Gastrocnemius medialis (tissue), 4 donors: ENCODE data around the gene ASB15. TPM values are rescaled to one million over a fixed set of nuclear protein-coding genes. Genes with fewer than 3 reads are reported as not detected.

Experiments used
- ATAC-seq, 2 donors: fragments of 150-250 bp; one replicate each; pipeline ENCODE4 v1.9.1; 2016
- DNase-seq, 2 donors: peaks; one replicate each; pipeline ENCODE4 v3.0.0-alpha.2; 2019
- H3K27ac ChIP-seq, 4 donors: fragments of 200-600 bp; sonication (generic); 1 replicate in 1 of 4; 2 replicates in 3 of 4; pipeline ENCODE4 v1.5.1; 2016 to 2018; ENCODE audit warnings: mild to moderate bottlenecking in 2 of 4, moderate library complexity in 1 of 4
- H3K27me3 ChIP-seq, 3 donors: fragments of 200-600 bp; sonication (generic) in 2 of 3; 1 replicate in 1 of 3; 2 replicates in 2 of 3; pipeline versions ENCODE4 v1.5.1 to v1.6.0; 2016 to 2019; ENCODE audit warnings: mild to moderate bottlenecking in 1 of 3, moderate library complexity in 1 of 3
- H3K36me3 ChIP-seq, 2 donors: fragments of 200-600 bp; sonication (generic) in 1 of 2; one replicate each; pipeline ENCODE4 v1.5.1; 2017 to 2018
- H3K4me1 ChIP-seq, 2 donors: fragments of 200-600 bp; sonication (generic) in 1 of 2; one replicate each; pipeline ENCODE4 v1.5.1; 2016 to 2017; ENCODE audit warnings: mild to moderate bottlenecking in 2 of 2
- H3K4me3 ChIP-seq, 4 donors: fragments of 200-600 bp; sonication (generic) in 3 of 4; 1 replicate in 1 of 4; 2 replicates in 3 of 4; pipeline ENCODE4 v1.5.1; 2016 to 2019; ENCODE audit warnings: mild to moderate bottlenecking in 2 of 4
- H3K9me3 ChIP-seq, 3 donors: fragments of 200-600 bp; sonication (generic) in 2 of 3; 1 replicate in 1 of 3; 2 replicates in 2 of 3; pipeline ENCODE4 v1.5.1; 2016 to 2019
- CTCF ChIP-seq, 5 experiments: fragments of 450-650 bp in 3 of 5; fragments of 200-600 bp in 2 of 5; sonication (generic) in 2 of 5; IDR thresholded peaks in 4 of 5; conservative IDR thresholded peaks in 1 of 5; 1 replicate in 4 of 5; 2 replicates in 1 of 5; pipeline ENCODE4 v1.5.1; 2016 to 2019; ENCODE audit warnings: antibody characterized with exemption in 5 of 5, mild to moderate bottlenecking in 3 of 5, moderate library complexity in 3 of 5
- POLR2A ChIP-seq, 2 donors: fragments of 450-650 bp; IDR thresholded peaks; one replicate each; pipeline ENCODE4 v1.6.1; 2017; ENCODE audit warnings: antibody characterized with exemption in 2 of 2, mild to moderate bottlenecking in 2 of 2, moderate library complexity in 2 of 2
- in situ Hi-C, 4 donors: fragments of 200-750 bp; cut with MboI; loops; one replicate each; pipeline versions ENCODE4 v1.15.0 to v1.8.0; 2017; ENCODE audit warnings: low sequenced_read_pairs in 4 of 4
- intact Hi-C: fragments of 100-400 bp; cut with DNase I; formaldehyde crosslinking; loops from one replicate; pipeline ENCODE4 v1.15.1; 2023; ENCODE audit warnings: low total_unique reads
- total RNA-seq, 4 donors: library from RNA; depleted of rRNA; stranded (reverse); fragments of >200 nt; gene quantifications; one replicate each; pipeline versions ENCODE4 v1.1.0 to v1.2.3, GENCODE V29; 2016

The ASB15 gene
- total RNA-seq, 4 donors from 2014 or later = 5.3 to 26.0 (median 10.4) TPM

- Histone ChIP-seq H3K4me3 (no peak overlapping the region), H3K4me1 (peaks cover 59 to 67% of the 10 kb centered on the region in 2 donors), H3K27ac (peak overlapping the region; percentile 67 to 83 (median 76)), H3K27me3 (no peaks in the 10 kb centered on the region), H3K9me3 (no peaks in the 10 kb centered on the region), H3K36me3 (no peaks in the 10 kb centered on the region)
- intact Hi-C loops = loop anchor here (1.0 to 2.0 kb wide), 2 partner anchors 56 to 228 kb away; no protein-coding TSS in a partner anchor
- TF ChIP-seq CTCF (IDR thresholded peaks at IDR 0.05 in 4 of 5, conservative IDR thresholded peaks at IDR 0.05 in 1 of 5) (peak in 2 of 5 experiments; percentile 12 to 37), POLR2A (IDR thresholded peaks at IDR 0.05) (no peak)
- DNase-seq = no peak
- ATAC-seq = peak in 1 of 2 donors; percentile 33
- in situ Hi-C loops = loop anchor here in 3 of 4 donors (5.0 to 10.0 kb wide), 3 partner anchors 65 to 225 kb away; no protein-coding TSS in a partner anchor
Measured at GRCh38 chr7:123637203-123637602, 35.6 kb downstream of the ASB15 start.

GRCh38 chr7:123637878-123638277 is 36.3 kb downstream of the ASB15 start:
- H3K9me3 ChIP-seq = no peaks in the 10 kb centered on the region
- H3K27ac ChIP-seq = peak overlapping the region; percentile 67 to 83 (median 76)
- in situ Hi-C loops (loop anchor here in 3 of 4 donors (5.0 to 10.0 kb wide), 3 partner anchors 64 to 224 kb away; no protein-coding TSS in a partner anchor), intact Hi-C loops (loop anchor here (1.0 to 2.0 kb wide), 2 partner anchors 57 to 227 kb away; no protein-coding TSS in a partner anchor)
- ATAC-seq (no peak), DNase-seq (no peak)
- H3K4me1 ChIP-seq = peaks cover 65 to 70% of the 10 kb centered on the region in 2 donors
- H3K27me3 ChIP-seq = no peaks in the 10 kb centered on the region
- no peak for TF ChIP-seq POLR2A (IDR thresholded peaks at IDR 0.05)
- TF ChIP-seq CTCF (IDR thresholded peaks at IDR 0.05 in 4 of 5, conservative IDR thresholded peaks at IDR 0.05 in 1 of 5) = no peak
- H3K4me3 ChIP-seq = no peak overlapping the region
- H3K36me3 ChIP-seq = no peaks in the 10 kb centered on the region

DNA sequence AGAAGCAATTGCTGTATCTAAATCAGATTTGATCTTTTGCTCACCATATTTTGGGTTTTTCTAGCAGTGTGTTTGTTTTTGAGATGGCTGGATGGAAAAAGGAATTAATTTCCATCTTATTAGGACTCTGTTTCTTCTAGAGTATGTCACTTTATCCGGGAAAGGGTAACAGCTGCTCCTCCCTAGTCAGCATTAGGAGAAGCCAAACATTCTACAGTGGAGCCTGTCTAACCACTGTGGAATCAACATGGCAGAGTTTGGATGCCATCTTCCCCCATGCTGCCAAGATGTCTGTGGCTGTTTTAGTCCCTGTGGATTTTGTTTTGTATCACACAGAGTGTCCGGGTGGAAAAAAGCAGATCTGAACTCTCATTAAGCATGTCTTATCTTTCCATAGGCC is 38.0 kb downstream of the ASB15 start:
- TF ChIP-seq CTCF (IDR thresholded peaks at IDR 0.05 in 4 of 5, conservative IDR thresholded peaks at IDR 0.05 in 1 of 5) (no peak), POLR2A (IDR thresholded peaks at IDR 0.05) (no peak)
- Histone ChIP-seq H3K27me3 (no peaks in the 10 kb centered on the region), H3K27ac (peak overlapping the region; percentile 64 to 83 (median 73)), H3K4me3 (no peak overlapping the region), H3K9me3 (no peaks in the 10 kb centered on the region), H3K36me3 (no peaks in the 10 kb centered on the region), H3K4me1 (peaks cover 71 to 73% of the 10 kb centered on the region in 2 donors)
- ATAC-seq (no peak), DNase-seq (no peak)
- intact Hi-C loops (loop anchor here (5.0 kb wide), 1 partner anchor 108 kb away; the partner anchor contains the start of gene WASL), in situ Hi-C loops (loop anchor here in 3 of 4 donors (5.0 to 10.0 kb wide), 3 partner anchors 63 to 223 kb away; no protein-coding TSS in a partner anchor)

DNA sequence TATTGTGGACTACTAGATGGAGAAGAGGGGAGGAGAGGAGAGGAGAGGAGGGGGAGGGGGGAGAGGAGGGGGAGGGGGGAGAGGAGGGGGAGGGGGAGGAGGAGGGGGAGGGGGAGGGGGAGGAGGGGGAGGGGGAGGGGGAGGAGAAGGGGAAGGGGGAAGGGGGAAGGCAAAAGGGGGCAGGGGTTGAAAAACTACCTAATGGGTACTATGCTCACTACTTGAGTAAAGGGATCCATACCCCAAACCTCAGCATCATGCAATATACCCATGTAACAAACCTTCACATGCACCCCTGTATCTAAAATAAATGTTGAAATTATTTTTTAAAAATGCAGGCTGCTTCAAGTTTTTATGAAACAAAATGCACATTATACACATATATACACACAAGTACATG is 39.0 kb downstream of the ASB15 start:
- Histone ChIP-seq H3K36me3 (no peaks in the 10 kb centered on the region), H3K27ac (peak overlapping the region; percentile 82 to 96 (median 87)), H3K9me3 (no peaks in the 10 kb centered on the region), H3K4me1 (peaks cover 70 to 73% of the 10 kb centered on the region in 2 donors), H3K4me3 (no peak overlapping the region), H3K27me3 (no peaks in the 10 kb centered on the region)
- TF ChIP-seq CTCF (IDR thresholded peaks at IDR 0.05 in 4 of 5, conservative IDR thresholded peaks at IDR 0.05 in 1 of 5) = no peak
- no peak for TF ChIP-seq POLR2A (IDR thresholded peaks at IDR 0.05)
- DNase-seq (no peak), ATAC-seq (no peak)
- in situ Hi-C loops = no loop called here
- intact Hi-C loops = loop anchor here (5.0 kb wide), 1 partner anchor 107 kb away; the partner anchor contains the start of gene WASL
